WI38 (cell line): ENCODE measurements around the gene NPAS1.
"Not testable (repeated sequence)": the region's sequence is repeated elsewhere in the genome, so short reads cannot be mapped to it uniquely, and the experiment has no call there.

ENCODE experiments used
- H3K4me3 ChIP-seq: 2 replicates; pipeline ENCODE4 v1.5.1; 2011; ENCODE audit warnings: low read depth, mild to moderate bottlenecking, control low read depth, low read length
- CTCF ChIP-seq: IDR thresholded peaks from 2 replicates; pipeline ENCODE4 v1.5.1; 2012; ENCODE audit warnings: low read depth, mild to moderate bottlenecking, control low read depth, low read length

NPAS1 gene

GRCh38 chr19:47040869-47041268, 21.2 kb downstream of the NPAS1 start:
- no peak overlapping the region for H3K4me3 ChIP-seq
- TF ChIP-seq CTCF: no peak

GRCh38 chr19:47044946-47045866, 25.6 kb downstream of the NPAS1 start:
- no peak overlapping the region for H3K4me3 ChIP-seq
- TF ChIP-seq CTCF: no peak

- no peak overlapping the region for H3K4me3 ChIP-seq
- TF ChIP-seq CTCF: no peak
These were observed 26.3 kb downstream of the NPAS1 start for GRCh38 chr19:47045867-47046470.

- H3K4me3 ChIP-seq: peak overlapping the region; percentile 80
- no peak for TF ChIP-seq CTCF
These were observed 27.7 kb downstream of the NPAS1 start for GRCh38 chr19:47047272-47047762.

- peak overlapping the region; percentile 80 for H3K4me3 ChIP-seq
- TF ChIP-seq CTCF: no peak
These were observed 28.2 kb downstream of the NPAS1 start for GRCh38 chr19:47047763-47048405.

GRCh38 chr19:47049307-47049700, 29.7 kb downstream of the NPAS1 start:
- H3K4me3 ChIP-seq: no peak overlapping the region
- TF ChIP-seq CTCF: no peak

GRCh38 chr19:47050562-47050961, 30.9 kb downstream of the NPAS1 start:
- H3K4me3 ChIP-seq: not testable (repeated sequence)
